GM18951 (cell line): Measurements from ENCODE around the gene MEI1.
A peak's percentile ranks its signal among the peaks of the same experiment; 100 is the strongest.

ENCODE experiments used
- POLR2A ChIP-seq: IDR thresholded peaks from 4 replicates; pipeline ENCODE4 v1.6.1; 2011; ENCODE audit warnings: mild to moderate bottlenecking; ENCODE audit not compliant: insufficient read length, insufficient read depth; ENCODE audit errors: extremely low read depth
- in situ Hi-C: fragments of 300-500 bp; cut with MboI; formaldehyde crosslinking; loops from one replicate; pipeline ENCODE4 v1.12.0; 2022; ENCODE audit warnings: low sequenced_read_pairs, mixed read lengths, inconsistent platforms; ENCODE audit not compliant: unreplicated experiment

The MEI1 gene

GRCh38 chr22:41770715-41771468, 71.6 kb downstream of the MEI1 start:
- in situ Hi-C loops = no loop called here
- TF ChIP-seq POLR2A = no peak

GRCh38 chr22:41772198-41772597, 72.9 kb downstream of the MEI1 start:
- TF ChIP-seq POLR2A = no peak
- in situ Hi-C loops = no loop called here

GRCh38 chr22:41772645-41773044, 73.3 kb downstream of the MEI1 start:
- in situ Hi-C loops = no loop called here
- no peak for TF ChIP-seq POLR2A

- in situ Hi-C loops = no loop called here
- no peak for TF ChIP-seq POLR2A
Measured at GRCh38 chr22:41775338-41775737, 76.0 kb downstream of the MEI1 start.

- in situ Hi-C loops = no loop called here
Measured at GRCh38 chr22:41775976-41776375, 76.7 kb downstream of the MEI1 start.

GRCh38 chr22:41776381-41776780, 77.1 kb downstream of the MEI1 start:
- no peak for TF ChIP-seq POLR2A
- in situ Hi-C loops = no loop called here

More at GRCh38 chr22:41775976-41776375, 76.7 kb downstream of the MEI1 start:
- TF ChIP-seq POLR2A = no peak

GRCh38 chr22:41777749-41778425, 78.6 kb downstream of the MEI1 start:
- in situ Hi-C loops = no loop called here
- TF ChIP-seq POLR2A = no peak

- in situ Hi-C loops = no loop called here
- TF ChIP-seq POLR2A = no peak
Measured at GRCh38 chr22:41779929-41780505, 80.7 kb downstream of the MEI1 start.

- in situ Hi-C loops = no loop called here
- peak; percentile 79 for TF ChIP-seq POLR2A
Measured at GRCh38 chr22:41780746-41781505, 81.6 kb downstream of the MEI1 start.

GRCh38 chr22:41781507-41781906, 82.2 kb downstream of the MEI1 start:
- in situ Hi-C loops = no loop called here

GRCh38 chr22:41782316-41782715, 83.0 kb downstream of the MEI1 start:
- in situ Hi-C loops = no loop called here
- TF ChIP-seq POLR2A = no peak

More at GRCh38 chr22:41781507-41781906, 82.2 kb downstream of the MEI1 start:
- no peak for TF ChIP-seq POLR2A

- in situ Hi-C loops = no loop called here
- TF ChIP-seq POLR2A = no peak
Measured at GRCh38 chr22:41782751-41783150, 83.4 kb downstream of the MEI1 start.

- in situ Hi-C loops = no loop called here
- TF ChIP-seq POLR2A = no peak
Measured at GRCh38 chr22:41787331-41787730, 88.0 kb downstream of the MEI1 start.

GRCh38 chr22:41793871-41794270, 94.6 kb downstream of the MEI1 start:
- in situ Hi-C loops = no loop called here
- TF ChIP-seq POLR2A = no peak

GRCh38 chr22:41798736-41799135, 99.4 kb downstream of the MEI1 start:
- TF ChIP-seq POLR2A = no peak
- in situ Hi-C loops = no loop called here
